Mesenchymal stem cell (in vitro differentiated cells and primary cell): Measurements from ENCODE around the gene MTUS2.

Experiments
- DNase-seq: peaks from one replicate; pipeline ENCODE4 v3.0.0-alpha.2; 2013
- H2AFZ ChIP-seq: one replicate; pipeline ENCODE4 v1.6.1; 2013; ENCODE audit warnings: low read depth, mild to moderate bottlenecking, control low read depth, inconsistent platforms, low read length, moderate library complexity
- H2AK5ac ChIP-seq: 2 replicates; pipeline ENCODE4 v1.6.1; 2013; ENCODE audit warnings: low read length, moderate library complexity, mild to moderate bottlenecking, inconsistent platforms; ENCODE audit not compliant: severe bottlenecking
- H2BK120ac ChIP-seq: one replicate; pipeline ENCODE4 v1.6.1; 2013; ENCODE audit warnings: low read depth, mild to moderate bottlenecking, inconsistent platforms, low read length, moderate library complexity
- H2BK12ac ChIP-seq, 2 experiments: one replicate each; pipeline ENCODE4 v1.6.1; 2013; ENCODE audit warnings: inconsistent platforms in 2 of 2, low read length in 2 of 2, mild to moderate bottlenecking in 2 of 2, moderate library complexity in 2 of 2, control low read depth in 1 of 2
- H2BK15ac ChIP-seq: one replicate; pipeline ENCODE4 v1.6.1; 2013; ENCODE audit warnings: mild to moderate bottlenecking, low read depth, inconsistent platforms; ENCODE audit not compliant: poor library complexity, severe bottlenecking
- H2BK5ac ChIP-seq: 2 replicates; pipeline ENCODE4 v1.6.1; 2013; ENCODE audit warnings: low read depth, mild to moderate bottlenecking, low read length, control low read depth, inconsistent platforms; ENCODE audit not compliant: poor library complexity, severe bottlenecking
- H3K14ac ChIP-seq, 2 experiments: one replicate each; pipeline ENCODE4 v1.6.1; 2013; ENCODE audit warnings: inconsistent platforms in 2 of 2, low read length in 2 of 2, control low read depth in 1 of 2, mild to moderate bottlenecking in 1 of 2, moderate library complexity in 1 of 2
- H3K18ac ChIP-seq, 2 experiments: one replicate each; pipeline ENCODE4 v1.6.1; 2013; ENCODE audit warnings: inconsistent platforms in 2 of 2, low read length in 2 of 2, control low read depth in 1 of 2, low read depth in 1 of 2, mild to moderate bottlenecking in 1 of 2
- H3K23ac ChIP-seq, 2 experiments: one replicate each; pipeline ENCODE4 v1.6.1; 2013; ENCODE audit warnings: inconsistent platforms in 2 of 2, low read length in 2 of 2, mild to moderate bottlenecking in 2 of 2, moderate library complexity in 2 of 2, control low read depth in 1 of 2
- H3K27ac ChIP-seq: 2 replicates; pipeline ENCODE4 v1.5.1; 2013; ENCODE audit warnings: mild to moderate bottlenecking, moderate library complexity, low read length, control low read depth, inconsistent platforms; ENCODE audit not compliant: poor library complexity, severe bottlenecking
- H3K27me3 ChIP-seq, 2 experiments: 2 replicates each; pipeline versions ENCODE4 v1.6.1 to v1.7.0; 2013; ENCODE audit warnings: low read length in 2 of 2, mild to moderate bottlenecking in 2 of 2, moderate library complexity in 2 of 2, control low read depth in 1 of 2, inconsistent platforms in 1 of 2; ENCODE audit not compliant: control insufficient read depth in 1 of 2, insufficient read depth in 1 of 2
- H3K36me3 ChIP-seq, 2 experiments: 2 replicates each; pipeline versions ENCODE4 v1.6.1 to v1.7.0; 2013; ENCODE audit warnings: low read length in 2 of 2, control low read depth in 1 of 2, inconsistent platforms in 1 of 2, low read depth in 1 of 2, mild to moderate bottlenecking in 1 of 2; ENCODE audit not compliant: insufficient read depth in 2 of 2, control insufficient read depth in 1 of 2
- H3K4ac ChIP-seq, 2 experiments: one replicate each; pipeline ENCODE4 v1.6.1; 2013; ENCODE audit warnings: inconsistent platforms in 2 of 2, low read length in 2 of 2, mild to moderate bottlenecking in 2 of 2, moderate library complexity in 2 of 2, control low read depth in 1 of 2, low read depth in 1 of 2
- H3K4me1 ChIP-seq: 2 replicates; pipeline ENCODE4 v1.6.1; 2013; ENCODE audit warnings: low read depth, low read length, control low read depth; ENCODE audit not compliant: control insufficient read depth, insufficient read depth
- H3K4me2 ChIP-seq: 2 replicates; pipeline ENCODE4 v1.6.1; 2013; ENCODE audit warnings: low read length, mild to moderate bottlenecking, inconsistent platforms; ENCODE audit not compliant: poor library complexity, severe bottlenecking
- H3K4me3 ChIP-seq, 2 experiments: 2 replicates each; pipeline versions ENCODE4 v1.5.1 to v1.7.0; 2013; ENCODE audit warnings: low read length in 2 of 2, mild to moderate bottlenecking in 2 of 2, control low read depth in 1 of 2, low read depth in 1 of 2; ENCODE audit not compliant: insufficient read depth in 1 of 2
- H3K79me1 ChIP-seq: replicated peaks from 2 replicates; pipeline ENCODE4 v1.6.1; 2013; ENCODE audit warnings: mild to moderate bottlenecking, control low read depth, low read length, inconsistent platforms; ENCODE audit not compliant: poor library complexity, severe bottlenecking
- H3K9ac ChIP-seq: 2 replicates; pipeline ENCODE4 v1.7.0; 2013; ENCODE audit warnings: mild to moderate bottlenecking, low read length, moderate library complexity
- H3K9me3 ChIP-seq: 2 replicates; pipeline ENCODE4 v1.7.0; 2013; ENCODE audit warnings: mild to moderate bottlenecking, low read length; ENCODE audit not compliant: control insufficient read depth
- H4K8ac ChIP-seq: one replicate; pipeline ENCODE4 v1.6.1; 2013; ENCODE audit warnings: inconsistent platforms, mild to moderate bottlenecking, low read length, moderate library complexity
- H4K91ac ChIP-seq: one replicate; pipeline ENCODE4 v1.6.1; 2013; ENCODE audit warnings: mild to moderate bottlenecking, low read length, inconsistent platforms
- WGBS: methylation state at CpG from one replicate; pipeline ENCODE4 v1.1.7; 2013; ENCODE audit warnings: mixed read lengths; 5-methylcytosine and 5-hydroxymethylcytosine counted together

The MTUS2 gene

GRCh38 chr13:29021717-29022116 lies 201.6 kb downstream of the MTUS2 start:
- Histone ChIP-seq H3K27me3 (no peaks in the 10 kb centered on the region), H3K4me1 (no peaks in the 10 kb centered on the region), H4K8ac (no peak overlapping the region), H3K18ac (no peak overlapping the region), H2BK120ac (no peak overlapping the region), H2AFZ (no peak overlapping the region), H3K27ac (no peak overlapping the region), H3K4ac (no peak overlapping the region), H2BK12ac (no peak overlapping the region), H2BK5ac (no peak overlapping the region), H3K79me1 (no peaks in the 10 kb centered on the region), H3K9ac (no peak overlapping the region), H3K14ac (no peak overlapping the region), H3K4me2 (no peak overlapping the region), H3K9me3 (peaks cover 4% of the 10 kb centered on the region), H2BK15ac (no peak overlapping the region), H2AK5ac (no peak overlapping the region), H3K23ac (no peak overlapping the region), H3K4me3 (no peak overlapping the region), H4K91ac (no peak overlapping the region), H3K36me3 (no peaks in the 10 kb centered on the region)
- no peak for DNase-seq
- WGBS, result 76% methylated on average over 5 of the region's 5 CpGs

DNA sequence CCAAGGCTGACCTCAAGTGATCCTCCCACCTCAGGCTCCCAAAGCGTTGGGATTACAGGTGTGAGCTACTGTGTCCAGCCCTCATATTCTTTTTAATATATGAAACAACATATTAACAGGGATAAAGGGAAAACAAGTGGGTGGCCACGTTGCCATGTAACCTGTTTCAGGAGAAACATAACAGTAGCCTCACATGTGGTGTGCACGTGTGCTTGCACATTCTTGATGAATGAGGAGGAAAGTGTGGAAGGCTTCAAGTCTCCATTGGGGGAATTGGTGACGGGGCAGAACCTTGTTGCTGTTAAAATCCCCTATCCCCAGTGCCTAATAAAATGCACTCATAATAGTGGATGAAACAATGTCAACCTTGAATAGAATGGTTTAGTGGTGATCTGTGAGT lies 202.3 kb downstream of the MTUS2 start:
- Histone ChIP-seq H3K23ac (no peak overlapping the region), H2BK120ac (no peak overlapping the region), H3K4me2 (no peak overlapping the region), H2BK5ac (no peak overlapping the region), H4K91ac (no peak overlapping the region), H3K79me1 (no peaks in the 10 kb centered on the region), H4K8ac (no peak overlapping the region), H3K4me1 (no peaks in the 10 kb centered on the region), H3K9ac (no peak overlapping the region), H3K18ac (no peak overlapping the region), H3K27me3 (no peaks in the 10 kb centered on the region), H3K27ac (no peak overlapping the region), H2AFZ (no peak overlapping the region), H2AK5ac (no peak overlapping the region), H3K36me3 (no peaks in the 10 kb centered on the region), H2BK15ac (no peak overlapping the region), H3K4ac (no peak overlapping the region), H3K4me3 (no peak overlapping the region), H2BK12ac (no peak overlapping the region), H3K14ac (no peak overlapping the region), H3K9me3 (peaks cover 4% of the 10 kb centered on the region)
- no peak for DNase-seq
- WGBS, result 80% methylated on average over 2 of the region's 4 CpGs

DNA sequence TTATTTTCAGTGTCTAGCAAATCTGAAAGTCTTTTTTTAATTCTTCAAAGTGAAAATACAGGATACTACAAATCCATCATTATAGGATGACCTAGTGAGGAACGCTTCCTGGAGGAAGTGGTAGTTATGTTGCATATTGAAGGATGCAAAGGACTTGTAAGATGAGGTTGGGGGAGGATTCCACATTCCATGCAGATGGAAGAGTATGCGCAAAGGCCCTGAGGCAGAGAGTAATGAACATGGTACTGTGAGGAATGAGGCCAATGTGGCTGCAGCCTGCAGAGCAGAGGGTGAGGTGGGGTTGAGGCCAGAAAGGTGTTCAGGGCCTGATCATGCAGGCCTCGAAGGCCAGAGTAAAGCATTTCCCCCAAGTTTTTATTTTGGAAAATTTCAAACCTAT lies 202.8 kb downstream of the MTUS2 start:
- Histone ChIP-seq H3K4me3 (no peak overlapping the region), H3K27me3 (no peaks in the 10 kb centered on the region), H3K9me3 (peaks cover 4% of the 10 kb centered on the region), H3K23ac (peak overlapping the region in 1 of 2 experiments; percentile 28), H2AFZ (no peak overlapping the region), H3K9ac (no peak overlapping the region), H4K91ac (no peak overlapping the region), H2BK5ac (no peak overlapping the region), H3K18ac (no peak overlapping the region), H3K27ac (no peak overlapping the region), H2BK15ac (no peak overlapping the region), H4K8ac (no peak overlapping the region), H3K36me3 (no peaks in the 10 kb centered on the region), H3K4me1 (no peaks in the 10 kb centered on the region), H3K14ac (no peak overlapping the region), H2BK120ac (no peak overlapping the region), H2BK12ac (no peak overlapping the region), H3K4ac (no peak overlapping the region), H2AK5ac (no peak overlapping the region), H3K79me1 (no peaks in the 10 kb centered on the region), H3K4me2 (no peak overlapping the region)
- 82% methylated on average over 2 of the region's 3 CpGs for WGBS
- DNase-seq, result no peak

- no peak overlapping the region for H3K4me2 ChIP-seq
- H3K14ac ChIP-seq, result no peak overlapping the region
- no peak overlapping the region for H3K4me3 ChIP-seq
- H4K91ac ChIP-seq, result no peak overlapping the region
- H3K9ac ChIP-seq, result no peak overlapping the region
- no peak overlapping the region for H2AFZ ChIP-seq
- no peak overlapping the region for H2BK15ac ChIP-seq
- WGBS, result 84% methylated on average over 8 of the region's 8 CpGs
- no peak overlapping the region for H2BK120ac ChIP-seq
- no peak overlapping the region for H3K18ac ChIP-seq
- peaks cover 7% of the 10 kb centered on the region for H3K9me3 ChIP-seq
- H3K36me3 ChIP-seq, result no peaks in the 10 kb centered on the region
- H3K27ac ChIP-seq, result no peak overlapping the region
- H2BK5ac ChIP-seq, result no peak overlapping the region
- H2BK12ac ChIP-seq, result no peak overlapping the region
- H3K4me1 ChIP-seq, result no peaks in the 10 kb centered on the region
- no peaks in the 10 kb centered on the region for H3K27me3 ChIP-seq
- H2AK5ac ChIP-seq, result no peak overlapping the region
- no peak overlapping the region for H3K4ac ChIP-seq
- no peak for DNase-seq
- no peak overlapping the region for H3K23ac ChIP-seq
- no peaks in the 10 kb centered on the region for H3K79me1 ChIP-seq
- no peak overlapping the region for H4K8ac ChIP-seq
These were observed 204.6 kb downstream of the MTUS2 start for GRCh38 chr13:29024783-29025182.
